GM21717 (cell line): ENCODE data around the gene PELI1.
"Not testable (repeated sequence)": the region's sequence is repeated elsewhere in the genome, so short reads cannot be mapped to it uniquely, and the experiment has no call there.

Experiments used
- ATAC-seq: cut with Tn5 transposase; IDR thresholded peaks from one replicate; pipeline ENCODE4 v1.9.1; 2021; ENCODE audit warnings: mild to moderate bottlenecking, moderate library complexity; ENCODE audit not compliant: unreplicated experiment

The PELI1 gene

GRCh38 chr2:64092502-64092901 lies 51.7 kb downstream of the PELI1 start:
- no peak for ATAC-seq

- ATAC-seq = peak; percentile 44
These were observed 54.0 kb downstream of the PELI1 start for GRCh38 chr2:64090264-64090663.

- no peak for ATAC-seq
These were observed 57.7 kb downstream of the PELI1 start for GRCh38 chr2:64086347-64087082.

- no peak for ATAC-seq
These were observed 58.3 kb downstream of the PELI1 start for GRCh38 chr2:64085936-64086335.

- ATAC-seq = no peak
These were observed 63.2 kb downstream of the PELI1 start for GRCh38 chr2:64081046-64081445.

GRCh38 chr2:64080179-64080578 lies 64.0 kb downstream of the PELI1 start:
- no peak for ATAC-seq

GRCh38 chr2:64079688-64080087 lies 64.5 kb downstream of the PELI1 start:
- not testable (repeated sequence) for ATAC-seq

GRCh38 chr2:64076828-64077227 lies 67.4 kb downstream of the PELI1 start:
- not testable (repeated sequence) for ATAC-seq

- ATAC-seq = not testable (repeated sequence)
These were observed 69.6 kb downstream of the PELI1 start for GRCh38 chr2:64074616-64075015.

- ATAC-seq = no peak
These were observed 76.9 kb downstream of the PELI1 start for GRCh38 chr2:64067326-64067725.

GRCh38 chr2:64065516-64065915 lies 78.7 kb downstream of the PELI1 start:
- no peak for ATAC-seq

- ATAC-seq = no peak
These were observed 80.3 kb downstream of the PELI1 start for GRCh38 chr2:64063924-64064331.

GRCh38 chr2:64063454-64063853 lies 80.8 kb downstream of the PELI1 start:
- ATAC-seq = no peak

GRCh38 chr2:64062840-64063239 lies 81.4 kb downstream of the PELI1 start:
- no peak for ATAC-seq

GRCh38 chr2:64059270-64059669 lies 85.0 kb downstream of the PELI1 start:
- ATAC-seq = no peak

GRCh38 chr2:64056021-64056420 lies 88.2 kb downstream of the PELI1 start:
- no peak for ATAC-seq

GRCh38 chr2:64054161-64054915 lies 89.9 kb downstream of the PELI1 start:
- ATAC-seq = no peak

- ATAC-seq = no peak
These were observed 91.6 kb downstream of the PELI1 start for GRCh38 chr2:64052463-64053241.

GRCh38 chr2:64049633-64050220 lies 94.5 kb downstream of the PELI1 start:
- ATAC-seq = peak; percentile 79

GRCh38 chr2:64045938-64046337 lies 98.3 kb downstream of the PELI1 start:
- no peak for ATAC-seq
